ENCODE results near the gene IFIT3.
"Not testable (repeated sequence)": the region's sequence is repeated elsewhere in the genome, so short reads cannot be mapped to it uniquely, and the experiment has no call there.

Gene IFIT3

DNA sequence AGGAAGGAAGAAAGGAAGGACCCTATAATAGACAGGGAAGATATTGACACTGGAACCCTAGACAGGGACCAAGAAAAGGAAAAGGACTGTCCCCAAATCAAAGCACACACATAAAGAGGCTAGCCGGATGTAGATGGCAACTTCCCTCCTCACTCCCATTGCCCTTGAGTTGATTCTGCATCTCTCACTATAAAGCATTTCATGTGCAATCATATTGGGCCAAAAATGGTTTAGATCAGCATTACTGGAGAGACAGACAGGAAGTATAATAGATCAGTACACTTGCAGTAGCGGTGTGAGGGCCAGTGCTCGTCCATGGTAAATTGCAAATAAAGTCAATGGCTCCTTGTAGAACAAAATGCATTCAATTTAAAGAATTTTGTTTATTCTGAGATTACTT, 8.4 kb downstream of the IFIT3 start:
- DNase-seq: no peak

DNA sequence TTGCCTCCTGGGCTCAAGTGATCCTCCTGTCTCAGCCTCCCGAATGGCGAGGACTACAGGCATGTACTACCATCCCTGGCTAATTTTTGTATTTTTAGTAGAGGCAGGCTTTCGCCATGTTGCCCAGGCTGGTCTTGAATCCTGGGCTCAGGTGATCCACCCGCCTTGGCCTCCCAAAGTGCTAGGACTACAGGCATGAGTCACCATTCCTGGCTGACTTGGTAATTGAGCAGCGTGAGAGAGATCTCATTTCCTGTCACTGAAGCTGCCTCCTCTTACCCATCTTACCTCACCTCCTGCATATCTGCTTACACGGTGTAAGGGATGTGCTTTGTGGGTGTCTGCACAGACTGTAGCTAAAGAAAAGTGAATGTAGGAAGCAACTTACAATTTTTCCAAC, 9.7 kb downstream of the IFIT3 start:
- no peak for DNase-seq

DNA sequence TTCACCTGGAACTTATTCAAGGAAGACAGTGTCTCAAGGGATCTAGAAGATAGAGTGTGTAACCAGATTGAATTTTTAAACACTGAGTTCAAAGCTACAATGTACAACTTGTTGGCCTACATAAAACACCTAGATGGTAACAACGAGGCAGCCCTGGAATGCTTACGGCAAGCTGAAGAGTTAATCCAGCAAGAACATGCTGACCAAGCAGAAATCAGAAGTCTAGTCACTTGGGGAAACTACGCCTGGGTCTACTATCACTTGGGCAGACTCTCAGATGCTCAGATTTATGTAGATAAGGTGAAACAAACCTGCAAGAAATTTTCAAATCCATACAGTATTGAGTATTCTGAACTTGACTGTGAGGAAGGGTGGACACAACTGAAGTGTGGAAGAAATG, 10.9 kb downstream of the IFIT3 start:
- no peak for DNase-seq

DNA sequence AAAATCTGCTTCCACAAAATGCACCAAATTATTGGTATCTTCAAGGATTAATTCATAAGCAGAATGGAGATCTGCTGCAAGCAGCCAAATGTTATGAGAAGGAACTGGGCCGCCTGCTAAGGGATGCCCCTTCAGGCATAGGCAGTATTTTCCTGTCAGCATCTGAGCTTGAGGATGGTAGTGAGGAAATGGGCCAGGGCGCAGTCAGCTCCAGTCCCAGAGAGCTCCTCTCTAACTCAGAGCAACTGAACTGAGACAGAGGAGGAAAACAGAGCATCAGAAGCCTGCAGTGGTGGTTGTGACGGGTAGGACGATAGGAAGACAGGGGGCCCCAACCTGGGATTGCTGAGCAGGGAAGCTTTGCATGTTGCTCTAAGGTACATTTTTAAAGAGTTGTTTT, 12.1 kb downstream of the IFIT3 start:
- no peak for DNase-seq

DNA sequence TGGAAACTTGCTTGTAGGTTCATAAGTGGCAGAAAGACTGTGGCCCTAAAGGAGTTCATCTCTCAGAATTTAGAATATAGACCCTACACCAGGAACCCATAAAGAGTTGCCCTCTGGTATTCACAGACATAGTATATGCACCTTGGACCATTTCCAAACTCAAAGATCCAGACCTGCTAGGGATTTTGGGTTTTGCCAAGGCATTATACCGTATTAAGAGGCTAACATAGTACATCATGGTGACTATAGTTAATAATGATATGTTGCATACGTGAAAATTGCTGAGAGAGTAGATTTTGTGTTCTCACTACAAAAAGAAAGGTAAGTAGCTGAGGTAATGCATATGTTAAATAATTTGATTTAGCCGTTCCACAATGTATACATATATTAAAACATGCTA, 13.9 kb downstream of the IFIT3 start:
- DNase-seq: no peak

DNA sequence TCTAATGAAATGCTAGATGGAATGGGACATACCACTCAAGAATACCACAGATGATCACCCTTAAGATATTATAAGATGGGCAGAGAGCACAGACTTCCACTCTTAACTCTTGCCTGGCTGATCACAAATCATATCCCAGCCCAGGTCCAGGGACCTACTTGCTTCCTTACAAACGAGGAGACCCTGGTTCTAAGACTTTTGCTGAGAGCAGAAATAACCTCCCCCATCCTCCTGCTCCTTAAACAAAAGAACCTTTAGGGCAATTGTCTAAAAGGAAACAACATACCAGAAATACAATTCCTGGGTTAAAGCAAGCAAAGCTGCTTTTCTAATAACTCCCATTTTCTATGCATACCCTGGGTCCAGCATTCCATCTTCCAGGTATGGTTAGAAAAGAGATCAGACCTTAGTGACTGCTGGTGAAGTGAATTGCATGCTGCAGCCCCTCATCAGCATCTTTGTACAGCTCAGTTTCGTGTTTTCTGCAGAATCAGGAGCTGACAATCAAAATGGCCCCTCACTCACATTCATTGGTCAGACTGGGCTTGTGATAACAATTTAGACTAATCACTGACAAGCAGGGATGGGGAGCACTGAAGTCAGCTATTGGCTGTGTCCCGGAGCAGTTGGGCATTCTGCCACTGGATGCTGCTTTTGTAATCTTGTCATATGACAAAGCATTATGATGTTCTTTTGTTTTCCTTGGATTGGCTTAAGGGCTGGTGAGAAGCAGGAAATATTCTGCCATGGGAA, 14.6 kb downstream of the IFIT3 start:
- DNase-seq: no peak

DNA sequence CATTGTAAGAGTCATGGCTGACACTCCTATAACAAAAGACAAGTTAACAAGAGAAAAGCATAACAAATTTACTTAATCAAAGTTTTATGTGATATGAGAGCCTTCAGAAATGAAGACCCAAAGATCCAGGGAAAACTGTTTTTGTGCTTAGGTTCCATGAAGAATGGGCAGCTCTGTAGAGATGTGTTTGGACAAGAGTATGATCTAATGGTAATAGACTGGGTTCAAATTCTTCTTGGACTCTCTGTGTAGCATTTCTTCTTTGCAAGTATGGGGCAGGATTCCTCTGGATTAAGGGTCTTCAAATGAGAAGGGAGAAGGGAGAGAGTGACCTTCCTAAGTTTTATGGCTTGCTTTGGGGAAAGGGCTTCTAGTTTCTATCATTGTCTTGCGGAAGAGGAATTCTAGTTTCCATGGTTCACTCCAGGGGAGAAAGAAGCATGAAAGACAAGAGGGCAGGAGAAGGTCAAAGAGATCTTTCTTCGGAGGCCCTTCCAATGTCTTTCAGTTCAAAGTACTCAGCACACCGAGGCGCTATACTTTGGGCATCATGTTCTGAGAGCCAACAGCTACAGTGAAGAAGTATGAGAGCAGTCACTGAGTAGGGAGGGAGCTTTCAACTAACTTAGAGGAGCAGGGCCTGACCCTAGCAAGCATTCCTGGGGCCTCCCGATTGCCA, 15.4 kb downstream of the IFIT3 start:
- DNase-seq: no peak

DNA sequence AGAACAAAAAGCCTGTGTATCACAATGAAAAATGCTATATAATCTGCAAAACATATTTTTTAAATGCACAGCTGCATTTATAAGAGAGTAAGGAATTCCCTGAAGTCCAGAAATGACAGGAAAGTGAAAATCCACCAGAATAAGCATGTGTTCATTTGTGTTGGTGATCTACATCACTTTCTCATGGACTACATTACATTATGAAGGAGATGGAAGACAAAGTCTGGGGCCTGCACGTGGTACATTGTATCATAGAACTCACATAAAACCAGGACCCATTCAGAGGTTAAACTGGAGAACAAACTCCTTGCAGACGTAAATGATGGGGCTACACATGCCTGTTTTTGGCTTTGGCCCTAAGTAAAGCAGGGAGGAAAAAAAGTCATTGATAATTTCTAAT, 16.4 kb downstream of the IFIT3 start:
- DNase-seq: no peak

DNA sequence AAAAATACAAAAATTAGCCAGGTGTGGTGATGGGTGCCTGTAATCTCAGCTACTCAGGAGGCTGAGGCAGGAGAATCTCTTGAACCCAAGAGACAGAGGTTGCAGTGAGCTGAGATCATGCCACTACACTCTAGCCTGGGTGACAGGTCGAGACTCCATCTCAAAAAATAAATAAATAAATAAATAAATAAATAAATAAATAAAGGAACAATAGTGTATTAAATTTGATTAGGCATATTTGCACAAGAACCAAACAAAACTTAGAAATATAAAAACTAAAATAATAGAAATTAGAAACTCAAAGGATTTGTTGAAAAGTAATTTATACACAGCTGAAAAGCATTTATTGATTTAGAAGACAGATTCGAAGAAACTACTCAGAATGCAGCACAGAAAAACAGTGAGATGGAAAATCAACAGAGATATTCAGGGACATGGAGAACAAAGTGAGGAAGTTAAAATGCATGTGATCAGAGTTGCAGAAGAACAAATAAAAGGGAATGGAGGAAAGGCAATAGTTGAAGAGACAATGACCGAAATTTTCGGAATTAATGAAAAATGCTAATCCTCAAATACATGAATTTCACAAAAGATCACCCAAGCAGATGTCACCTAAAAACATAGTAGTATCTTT, 17.7 kb downstream of the IFIT3 start:
- DNase-seq: no peak

DNA sequence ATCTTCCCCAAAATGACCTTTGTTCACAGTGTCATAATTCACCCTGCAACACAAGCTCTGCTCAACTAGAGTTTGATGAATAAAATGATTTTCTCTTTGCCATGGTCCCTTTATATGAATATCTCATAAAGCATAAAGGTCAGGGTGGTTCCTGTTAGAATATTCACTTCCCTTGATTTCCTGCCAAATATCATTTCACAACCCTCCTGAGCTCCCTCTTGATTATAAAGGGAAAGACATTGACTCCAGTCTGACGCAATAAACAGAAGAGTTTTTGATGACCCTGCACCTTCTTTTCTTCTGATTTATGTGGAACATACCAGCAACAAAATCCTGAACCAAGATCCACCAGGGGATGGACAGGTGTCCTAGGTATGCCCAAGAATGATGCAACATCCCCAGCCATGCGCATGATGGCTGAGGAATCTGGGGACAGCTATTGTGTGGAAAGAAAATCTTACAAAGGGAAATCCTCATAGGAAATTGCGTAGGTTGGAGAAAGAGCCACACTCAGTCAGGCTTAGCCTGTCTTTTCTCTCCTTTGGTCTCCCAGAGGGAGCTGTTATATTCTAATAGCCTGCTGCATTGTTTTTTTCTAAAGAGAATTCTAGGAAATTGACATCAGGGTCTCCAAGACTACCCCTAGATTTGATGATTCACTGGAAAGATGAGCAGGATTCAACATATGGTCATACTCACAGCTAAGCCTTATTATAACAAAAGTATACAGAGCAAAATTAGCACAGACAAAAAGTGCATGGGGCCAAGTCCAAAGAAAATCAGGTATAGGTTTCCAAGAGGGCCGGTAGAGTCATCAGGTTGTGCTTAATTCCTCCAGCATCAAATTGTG, 18.8 kb downstream of the IFIT3 start:
- DNase-seq: no peak

DNA sequence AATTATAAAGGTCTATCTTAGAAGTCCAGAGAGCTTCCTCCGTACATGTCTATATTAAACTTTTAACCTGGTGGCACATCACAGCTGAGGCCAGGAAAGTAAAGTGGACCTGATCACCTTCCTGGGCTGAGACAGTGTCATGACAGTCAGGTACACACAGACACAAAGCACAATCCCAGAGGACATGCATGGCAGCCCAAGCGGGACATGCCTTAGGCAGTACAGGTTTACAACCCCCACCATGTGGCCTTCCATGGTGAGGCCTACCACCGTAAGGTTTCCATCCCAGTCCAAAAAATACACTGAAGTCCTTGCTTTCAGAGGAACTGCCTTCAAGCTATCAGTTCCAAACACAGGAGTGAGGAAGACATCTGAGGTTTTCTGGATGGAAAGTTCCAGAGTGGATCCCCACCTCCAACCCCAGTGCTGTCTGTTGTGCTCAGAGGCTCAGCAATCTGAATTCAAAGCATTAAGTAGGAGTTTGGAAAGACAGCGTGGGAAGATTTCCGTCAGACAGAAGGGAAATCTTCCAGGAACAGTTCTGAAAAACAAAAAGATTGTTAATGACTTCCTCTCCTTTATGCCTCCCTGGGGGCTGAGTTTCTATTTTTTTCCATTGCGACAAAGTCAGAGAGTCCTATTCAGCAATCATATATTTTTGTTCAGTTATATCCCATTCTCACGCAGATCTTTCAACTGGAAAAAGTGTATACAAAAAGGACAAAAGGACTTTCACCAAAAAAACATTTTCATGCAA, 20.1 kb downstream of the IFIT3 start:
- no peak for DNase-seq

DNA sequence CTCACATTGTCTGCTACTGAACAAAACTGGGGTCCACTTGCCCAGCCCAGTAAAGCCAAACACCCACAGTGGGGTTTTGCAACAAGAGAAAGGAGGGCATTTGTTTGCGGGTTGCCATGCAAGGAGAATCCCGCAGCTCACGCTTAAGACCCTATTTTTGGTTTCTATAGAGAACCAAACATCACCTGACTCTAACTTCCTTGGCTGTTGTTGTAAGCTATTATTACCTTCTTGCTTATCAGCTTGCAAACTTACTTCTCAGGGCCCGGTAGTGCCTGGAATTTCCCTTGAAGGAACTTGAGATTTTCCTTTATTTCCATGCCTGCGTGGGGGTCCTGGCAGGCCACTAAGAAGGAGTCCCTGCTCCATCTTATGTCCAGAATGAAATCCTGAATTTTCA, 20.7 kb downstream of the IFIT3 start:
- no peak for DNase-seq

DNA sequence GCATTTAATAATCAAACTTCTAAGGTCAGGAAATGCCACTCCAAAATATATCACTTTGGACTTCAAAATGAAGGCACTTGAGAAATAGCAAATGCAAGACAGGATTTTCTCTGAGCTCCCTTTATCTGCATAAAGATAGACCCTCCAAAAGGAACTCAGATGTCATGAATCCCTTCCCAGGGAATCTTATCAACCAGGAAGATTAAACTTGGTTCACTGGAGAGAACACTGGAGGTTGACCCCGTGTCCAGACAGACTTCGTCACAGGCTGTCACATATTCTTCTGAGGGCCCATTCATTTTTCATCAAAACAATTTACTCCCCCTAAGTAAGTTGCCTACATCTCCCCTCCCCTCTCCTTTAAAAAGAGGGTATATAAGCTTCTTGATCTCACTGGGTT, 21.2 kb downstream of the IFIT3 start:
- no peak for DNase-seq

DNA sequence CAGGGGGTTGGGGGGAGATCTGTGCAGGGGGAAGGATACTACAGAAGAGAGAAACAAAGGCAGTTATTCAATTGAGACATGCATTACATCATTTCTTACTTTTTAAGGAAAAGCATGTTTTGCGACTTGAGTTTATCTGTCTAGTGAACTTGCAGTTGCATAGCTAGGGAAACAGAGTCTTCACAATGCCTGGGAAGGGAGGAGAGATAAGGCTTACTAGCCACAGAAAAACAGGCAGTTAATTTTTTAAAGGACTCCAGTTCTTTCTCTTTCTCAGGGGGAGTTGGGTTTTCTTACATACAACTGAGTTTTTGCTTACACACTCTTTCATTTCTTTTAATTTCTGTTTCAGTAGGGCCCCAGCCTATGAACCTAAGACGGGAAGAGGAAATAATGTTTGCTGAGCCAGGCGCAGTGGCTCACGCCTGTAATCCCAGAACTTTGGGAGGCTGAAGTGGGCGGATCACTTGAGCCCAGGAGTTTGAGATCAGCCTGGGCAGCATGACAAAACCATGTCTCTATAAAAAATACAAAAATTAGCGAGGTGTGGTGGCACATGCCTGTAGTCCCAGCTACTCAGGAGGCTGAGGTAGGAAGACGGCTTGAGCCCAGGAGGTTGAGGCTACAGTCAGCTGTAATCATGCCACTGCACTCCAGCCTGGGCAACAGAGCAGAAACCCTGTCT, 23.0 kb downstream of the IFIT3 start:
- not testable (repeated sequence) for DNase-seq

DNA sequence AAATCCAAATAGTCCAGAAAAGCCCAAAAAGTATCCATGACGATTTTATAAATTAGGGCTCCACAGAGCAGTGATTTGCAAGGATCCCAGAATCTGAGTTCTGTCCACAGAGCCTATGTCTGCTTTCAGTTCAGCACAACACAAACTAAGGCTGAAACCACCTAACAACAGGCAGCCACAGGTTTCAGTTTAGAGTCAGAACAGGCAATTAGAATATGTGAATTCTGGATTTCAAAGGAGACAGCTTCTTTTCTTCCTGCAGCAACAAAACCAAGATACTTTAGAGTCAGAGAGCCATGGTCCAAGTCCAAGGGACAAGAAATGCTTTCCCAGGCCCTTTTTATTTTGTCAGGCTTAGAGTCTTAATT, 23.6 kb downstream of the IFIT3 start:
- no peak for DNase-seq

DNA sequence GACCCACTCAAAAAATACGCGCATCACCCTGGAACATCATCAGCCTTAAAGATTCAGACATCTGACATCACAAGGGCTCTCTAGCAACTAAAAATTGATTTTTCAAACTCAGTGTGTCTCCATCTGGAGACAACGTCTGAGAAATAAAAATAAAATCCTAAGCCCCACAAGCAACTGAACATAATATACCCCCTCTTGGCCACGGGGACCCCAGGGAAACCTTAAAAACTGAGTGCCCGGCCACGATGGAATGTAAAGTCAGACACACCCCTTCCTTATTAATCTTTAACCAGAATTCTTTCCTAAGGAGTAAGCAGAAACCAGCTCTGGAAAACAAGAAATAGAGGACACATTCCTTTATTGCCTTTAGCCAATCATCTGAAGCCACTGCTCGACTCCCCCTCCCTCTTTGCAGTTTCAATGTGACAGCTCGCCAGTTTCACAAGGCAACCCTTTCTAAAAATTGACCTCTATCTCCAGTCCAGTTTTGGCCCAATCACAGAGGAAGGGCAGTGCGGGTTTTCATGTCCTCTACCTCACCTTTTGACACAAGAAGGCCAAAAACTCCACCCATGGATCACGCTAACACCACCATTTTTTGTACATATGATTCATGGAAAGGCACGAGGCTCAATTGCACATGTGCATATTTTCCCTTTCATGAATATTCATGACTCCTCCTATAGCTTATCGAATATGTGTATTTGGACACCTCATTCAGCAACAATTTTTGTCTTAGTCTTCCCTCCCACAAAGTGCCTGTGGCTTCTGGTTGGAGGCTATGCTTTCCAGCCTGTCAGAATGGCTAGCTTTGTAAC, 24.2 kb downstream of the IFIT3 start:
- no peak for DNase-seq

DNA sequence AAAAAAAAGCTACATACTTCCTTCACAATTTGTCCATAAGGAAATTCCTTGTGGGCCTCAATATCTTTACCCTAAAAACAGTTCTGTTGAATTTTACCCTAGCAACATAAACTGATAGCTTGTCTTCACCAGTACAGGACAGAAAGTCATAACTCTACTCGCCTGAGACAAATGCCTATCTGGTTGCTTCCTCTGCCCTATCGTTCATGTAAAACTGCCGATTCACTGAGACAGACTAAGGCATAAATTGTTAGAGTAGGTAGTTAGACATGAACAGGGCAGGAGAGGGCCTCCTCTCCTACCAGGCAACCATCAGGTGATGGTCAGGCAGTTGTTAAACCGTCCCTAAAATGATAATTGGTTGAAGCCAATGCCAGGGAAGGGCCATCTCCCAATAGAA, 25.0 kb downstream of the IFIT3 start:
- DNase-seq: no peak

DNA sequence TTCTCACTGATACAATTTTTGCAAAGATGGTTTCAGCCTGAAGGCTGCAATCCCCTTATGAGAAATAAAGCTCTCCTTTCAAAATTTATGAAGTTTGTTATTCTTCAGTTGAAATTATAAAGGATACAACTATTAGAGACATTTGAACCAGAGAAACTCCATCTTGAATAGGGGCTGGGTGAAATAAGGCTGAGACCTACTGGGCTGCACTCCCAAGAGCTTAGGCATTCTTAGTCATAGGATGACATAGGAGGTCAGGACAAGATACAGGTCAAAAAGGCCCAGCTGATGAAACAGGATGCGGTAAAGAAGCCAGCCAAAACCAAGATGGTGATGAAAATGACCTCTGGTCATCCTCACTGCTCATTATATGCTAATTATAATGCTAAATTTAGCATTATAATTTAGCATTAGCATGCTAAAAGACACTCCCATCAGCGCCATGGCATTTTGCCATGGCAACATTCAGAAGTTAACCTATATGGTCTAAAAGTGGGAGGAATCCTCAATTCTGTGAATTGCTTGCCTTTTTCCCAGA, 27.7 kb downstream of the IFIT3 start:
- DNase-seq: no peak

DNA sequence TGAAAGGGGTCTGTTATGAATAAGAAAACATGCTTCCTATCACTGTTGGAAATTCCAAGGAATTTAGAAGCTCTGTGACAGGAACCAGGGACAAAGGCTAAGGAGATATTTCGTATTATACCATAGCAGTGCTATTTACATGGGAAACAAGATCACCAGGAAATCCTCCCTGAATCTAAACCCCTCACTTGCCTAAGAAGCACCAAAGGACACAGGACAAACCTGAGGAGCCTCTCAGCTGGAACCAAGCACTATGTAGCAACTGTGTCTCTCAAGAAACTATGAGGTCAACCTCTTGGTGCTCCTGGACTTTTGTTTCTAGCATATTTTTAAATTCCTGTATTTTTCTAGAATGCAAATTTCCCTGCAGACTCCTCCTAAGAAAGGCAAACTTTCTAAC, 29.3 kb downstream of the IFIT3 start:
- DNase-seq: no peak

DNA sequence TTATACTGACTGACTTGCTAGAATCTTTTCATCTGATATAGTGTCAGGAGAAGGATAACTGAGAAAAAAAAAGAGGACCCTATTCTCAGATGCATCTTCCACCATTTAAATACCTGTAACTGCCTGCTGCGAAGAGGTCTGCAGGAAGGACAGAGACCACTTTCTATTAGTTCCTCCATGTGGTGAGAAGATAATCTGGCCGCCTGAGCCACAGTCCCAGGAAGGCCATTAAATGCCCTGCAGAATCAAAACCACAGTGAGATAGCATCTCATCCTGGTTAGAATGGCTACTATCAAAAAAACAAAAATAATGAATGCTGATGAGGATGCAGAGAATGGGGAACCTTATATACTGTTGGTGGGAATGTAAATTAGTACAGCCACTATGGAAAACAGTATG, 30.2 kb downstream of the IFIT3 start:
- no peak for DNase-seq

DNA sequence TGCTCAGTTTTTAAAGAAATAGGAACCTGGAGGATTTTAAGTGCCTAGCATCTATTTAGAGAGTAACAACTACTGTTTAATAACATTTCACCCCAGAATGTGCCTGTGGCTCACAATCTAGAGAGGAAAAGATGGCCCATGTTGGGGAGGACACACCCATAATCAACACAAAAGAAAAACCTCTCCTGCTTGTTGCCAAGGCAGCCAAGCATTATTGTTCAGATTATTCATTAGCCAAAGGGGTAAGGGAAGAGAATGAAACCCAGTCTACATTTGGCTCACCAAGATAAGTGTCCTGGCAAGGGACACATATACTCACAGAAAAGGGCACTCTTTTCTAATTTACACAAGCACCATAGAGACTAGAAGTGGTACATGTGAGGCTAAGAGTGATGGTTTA, 32.4 kb downstream of the IFIT3 start:
- no peak for DNase-seq
